Tibial nerve (tissue), 3 donors: ENCODE data around the gene RETNLB.

Source experiments
- POLR2A ChIP-seq, 2 donors: fragments of 450-650 bp; IDR thresholded peaks; one replicate each; pipeline ENCODE4 v1.6.1; 2017; ENCODE audit warnings: antibody characterized with exemption in 2 of 2, mild to moderate bottlenecking in 2 of 2, moderate library complexity in 2 of 2
- TF ChIP-seq, protein P1 (sequence below), 5 experiments: fragments of 200-600 bp in 3 of 5; fragments of 450-650 bp in 2 of 5; sonication (generic) in 3 of 5; IDR thresholded peaks; one replicate each; pipeline ENCODE4 v1.5.1; 2016 to 2019; ENCODE audit warnings: antibody characterized with exemption in 5 of 5, mild to moderate bottlenecking in 3 of 5, moderate library complexity in 2 of 5

DNA sequence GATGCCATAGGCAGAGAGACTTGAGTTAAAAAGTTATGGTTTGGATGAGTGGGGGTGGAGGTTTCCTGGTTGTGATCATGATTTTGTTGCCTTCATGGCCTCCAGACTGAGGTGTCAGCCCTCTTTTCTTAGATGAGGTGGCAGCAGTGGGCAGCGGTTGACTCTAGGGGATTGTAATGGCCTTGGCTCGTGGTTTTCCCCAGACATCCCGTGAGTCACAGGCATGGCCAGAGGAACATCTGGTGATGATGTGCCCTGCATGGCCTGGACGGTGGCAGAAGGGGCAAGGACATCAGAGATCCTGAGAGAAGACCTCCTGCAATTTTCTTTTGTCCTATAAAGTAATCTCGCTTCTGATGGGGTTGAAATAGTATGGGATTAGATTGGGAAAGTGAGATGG, 12.4 kb downstream of the RETNLB start:
- no peak for TF ChIP-seq POLR2A (IDR thresholded peaks at IDR 0.05)
- TF ChIP-seq, protein P1, sequence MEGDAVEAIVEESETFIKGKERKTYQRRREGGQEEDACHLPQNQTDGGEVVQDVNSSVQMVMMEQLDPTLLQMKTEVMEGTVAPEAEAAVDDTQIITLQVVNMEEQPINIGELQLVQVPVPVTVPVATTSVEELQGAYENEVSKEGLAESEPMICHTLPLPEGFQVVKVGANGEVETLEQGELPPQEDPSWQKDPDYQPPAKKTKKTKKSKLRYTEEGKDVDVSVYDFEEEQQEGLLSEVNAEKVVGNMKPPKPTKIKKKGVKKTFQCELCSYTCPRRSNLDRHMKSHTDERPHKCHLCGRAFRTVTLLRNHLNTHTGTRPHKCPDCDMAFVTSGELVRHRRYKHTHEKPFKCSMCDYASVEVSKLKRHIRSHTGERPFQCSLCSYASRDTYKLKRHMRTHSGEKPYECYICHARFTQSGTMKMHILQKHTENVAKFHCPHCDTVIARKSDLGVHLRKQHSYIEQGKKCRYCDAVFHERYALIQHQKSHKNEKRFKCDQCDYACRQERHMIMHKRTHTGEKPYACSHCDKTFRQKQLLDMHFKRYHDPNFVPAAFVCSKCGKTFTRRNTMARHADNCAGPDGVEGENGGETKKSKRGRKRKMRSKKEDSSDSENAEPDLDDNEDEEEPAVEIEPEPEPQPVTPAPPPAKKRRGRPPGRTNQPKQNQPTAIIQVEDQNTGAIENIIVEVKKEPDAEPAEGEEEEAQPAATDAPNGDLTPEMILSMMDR (IDR thresholded peaks at IDR 0.05): no peak
